Right atrium auricular region (tissue), 2 donors: ENCODE results near the gene KANSL1L. TPM values are rescaled to one million over a fixed set of nuclear protein-coding genes. Genes with fewer than 3 reads are reported as not detected.

ENCODE experiments used
- DNase-seq: peaks from one replicate; pipeline ENCODE4 v3.0.0-alpha.2; 2019; ENCODE audit warnings: low spot score
- H3K27ac ChIP-seq, 2 donors: fragments of 200-600 bp; sonication (generic); 1 replicate in 1 of 2; 2 replicates in 1 of 2; pipeline ENCODE4 v1.5.1; 2016 to 2019
- H3K27me3 ChIP-seq, 2 donors: fragments of 200-600 bp; sonication (generic); one replicate each; pipeline versions ENCODE4 v1.5.1 to v1.6.0; 2017 to 2019
- H3K36me3 ChIP-seq: fragments of 200-600 bp; sonication (generic); one replicate; pipeline ENCODE4 v1.5.1; 2016
- H3K4me1 ChIP-seq, 2 donors: fragments of 200-600 bp; sonication (generic); one replicate each; pipeline versions ENCODE4 v1.5.1 to v1.6.0; 2017 to 2019
- H3K4me3 ChIP-seq, 2 donors: fragments of 200-600 bp; sonication (generic); 1 replicate in 1 of 2; 2 replicates in 1 of 2; pipeline ENCODE4 v1.5.1; 2017 to 2019; ENCODE audit warnings: mild to moderate bottlenecking in 1 of 2, moderate library complexity in 1 of 2
- H3K9me3 ChIP-seq, 2 donors: fragments of 200-600 bp; sonication (generic); one replicate each; pipeline ENCODE4 v1.5.1; 2019
- total RNA-seq, 2 donors: library from RNA; depleted of rRNA; stranded (reverse); fragments of >200 nt; gene quantifications; one replicate each; pipeline ENCODE4 v1.1.0, GENCODE V29; 2016
- TF ChIP-seq, protein P1 (sequence below), 2 donors: fragments of 200-600 bp; sonication (generic); IDR thresholded peaks; one replicate each; pipeline ENCODE4 v1.5.1; 2019; ENCODE audit warnings: antibody characterized with exemption in 2 of 2

KANSL1L gene
- total RNA-seq, 2 donors from 2014 or later = 16.5 to 19.4 TPM

DNA sequence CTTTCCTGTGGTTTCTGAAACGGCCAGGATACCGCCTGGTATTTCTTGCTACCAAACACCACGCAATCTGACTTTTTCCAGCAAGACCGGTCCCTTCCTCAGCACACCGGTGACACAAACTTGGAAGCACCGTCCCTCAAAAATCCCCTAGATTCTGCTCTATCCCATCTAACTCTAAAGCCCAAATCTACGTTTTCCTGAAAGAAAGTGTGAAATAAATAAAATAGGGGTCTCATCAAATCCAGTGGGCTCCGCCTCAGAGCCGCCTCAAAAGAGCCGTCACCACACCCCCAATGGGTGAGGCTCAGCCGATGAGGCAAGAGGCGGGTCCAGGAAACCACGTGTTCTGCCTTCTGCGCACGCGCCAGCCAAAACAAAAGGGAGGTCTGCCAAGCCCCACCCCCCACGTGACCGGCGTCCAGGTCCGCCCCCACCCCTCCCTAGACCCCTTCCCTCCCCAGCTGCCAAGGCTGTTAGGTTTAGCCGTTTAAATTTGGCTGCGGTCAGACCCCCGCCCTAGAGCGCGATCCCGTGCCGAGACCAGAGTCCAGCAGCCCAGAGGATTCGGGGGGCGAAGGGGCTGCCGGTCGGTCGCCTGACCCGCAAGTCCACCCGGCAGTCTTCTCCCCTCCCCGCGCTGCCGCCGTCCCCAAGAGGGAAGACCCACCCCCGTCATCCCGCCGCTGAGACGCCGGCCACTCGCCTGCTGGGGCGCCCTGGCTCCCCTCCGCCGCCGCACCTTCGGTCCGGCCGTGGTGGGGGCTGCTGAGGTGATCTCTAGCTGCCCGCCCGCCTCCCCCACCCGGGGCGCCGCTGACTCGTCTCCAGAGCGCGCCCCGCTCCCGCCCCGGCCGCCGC lies 534 bp downstream of the KANSL1L start:
- Histone ChIP-seq H3K27me3 (no peaks in the 10 kb centered on the region), H3K4me1 (peaks cover 0 to 42% of the 10 kb centered on the region in 2 donors), H3K9me3 (no peaks in the 10 kb centered on the region), H3K27ac (peak overlapping the region; percentile 100), H3K4me3 (peak overlapping the region; percentile 88 to 91), H3K36me3 (no peaks in the 10 kb centered on the region)
- TF ChIP-seq, protein P1, sequence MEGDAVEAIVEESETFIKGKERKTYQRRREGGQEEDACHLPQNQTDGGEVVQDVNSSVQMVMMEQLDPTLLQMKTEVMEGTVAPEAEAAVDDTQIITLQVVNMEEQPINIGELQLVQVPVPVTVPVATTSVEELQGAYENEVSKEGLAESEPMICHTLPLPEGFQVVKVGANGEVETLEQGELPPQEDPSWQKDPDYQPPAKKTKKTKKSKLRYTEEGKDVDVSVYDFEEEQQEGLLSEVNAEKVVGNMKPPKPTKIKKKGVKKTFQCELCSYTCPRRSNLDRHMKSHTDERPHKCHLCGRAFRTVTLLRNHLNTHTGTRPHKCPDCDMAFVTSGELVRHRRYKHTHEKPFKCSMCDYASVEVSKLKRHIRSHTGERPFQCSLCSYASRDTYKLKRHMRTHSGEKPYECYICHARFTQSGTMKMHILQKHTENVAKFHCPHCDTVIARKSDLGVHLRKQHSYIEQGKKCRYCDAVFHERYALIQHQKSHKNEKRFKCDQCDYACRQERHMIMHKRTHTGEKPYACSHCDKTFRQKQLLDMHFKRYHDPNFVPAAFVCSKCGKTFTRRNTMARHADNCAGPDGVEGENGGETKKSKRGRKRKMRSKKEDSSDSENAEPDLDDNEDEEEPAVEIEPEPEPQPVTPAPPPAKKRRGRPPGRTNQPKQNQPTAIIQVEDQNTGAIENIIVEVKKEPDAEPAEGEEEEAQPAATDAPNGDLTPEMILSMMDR (IDR thresholded peaks at IDR 0.05) = no peak
- peak; percentile 98 for DNase-seq

DNA sequence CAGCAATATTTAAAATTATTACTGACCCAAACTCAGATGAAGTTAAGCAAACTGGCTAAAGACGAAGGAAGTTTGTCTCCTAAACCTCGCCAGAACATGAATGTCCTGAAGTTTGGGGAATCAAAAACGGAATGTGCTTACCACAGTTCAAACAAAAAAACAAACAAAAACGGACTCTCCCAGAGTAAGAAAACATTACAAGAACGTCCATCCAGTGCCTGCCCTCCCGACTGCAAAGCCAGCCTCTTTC lies 1.1 kb downstream of the KANSL1L start:
- no peak for DNase-seq
- no peaks in the 10 kb centered on the region for H3K36me3 ChIP-seq
- peak overlapping the region; percentile 88 to 91 for H3K4me3 ChIP-seq
- peak overlapping the region; percentile 100 for H3K27ac ChIP-seq
- TF ChIP-seq, protein P1 (IDR thresholded peaks at IDR 0.05) = no peak
- no peaks in the 10 kb centered on the region for H3K9me3 ChIP-seq
- no peaks in the 10 kb centered on the region for H3K27me3 ChIP-seq
- peaks cover 0 to 42% of the 10 kb centered on the region in 2 donors for H3K4me1 ChIP-seq

DNA sequence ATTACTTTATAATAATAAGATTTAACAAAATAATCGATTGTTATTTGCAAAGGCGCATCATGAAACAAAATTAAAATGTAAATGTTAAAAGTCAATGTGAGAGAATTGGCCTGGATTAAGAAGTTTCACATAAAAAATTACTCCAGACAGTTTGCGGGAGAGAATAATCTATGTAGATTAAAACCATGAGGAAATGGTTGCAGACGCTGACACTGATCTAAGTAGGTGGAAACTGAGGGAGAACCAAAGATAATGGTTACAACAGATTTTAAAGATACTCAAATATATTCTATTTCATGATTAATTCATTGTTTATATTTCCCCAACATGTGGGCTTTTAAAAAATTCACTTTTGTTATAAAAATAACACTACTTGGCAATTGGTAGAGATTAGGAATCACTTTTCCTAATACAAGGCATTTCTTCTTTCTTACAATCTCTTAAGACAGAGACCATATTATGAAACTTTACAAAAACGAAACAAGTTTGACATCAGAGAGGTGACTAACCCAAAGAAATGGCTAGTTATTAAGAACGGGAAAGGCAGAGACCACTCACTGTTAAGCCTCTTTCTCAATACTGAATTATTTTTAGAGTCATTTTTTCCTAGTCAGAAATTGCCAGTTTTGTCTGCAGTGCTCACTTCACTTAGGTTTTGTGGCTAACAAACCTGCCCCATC lies 1.6 kb downstream of the KANSL1L start:
- TF ChIP-seq, protein P1 (IDR thresholded peaks at IDR 0.05) = no peak
- peak overlapping the region; percentile 100 for H3K27ac ChIP-seq
- no peak for DNase-seq
- no peaks in the 10 kb centered on the region for H3K9me3 ChIP-seq
- H3K4me1 ChIP-seq = peaks cover 0 to 42% of the 10 kb centered on the region in 2 donors
- H3K27me3 ChIP-seq = no peaks in the 10 kb centered on the region
- peak overlapping the region; percentile 88 to 91 for H3K4me3 ChIP-seq
- H3K36me3 ChIP-seq = no peaks in the 10 kb centered on the region

DNA sequence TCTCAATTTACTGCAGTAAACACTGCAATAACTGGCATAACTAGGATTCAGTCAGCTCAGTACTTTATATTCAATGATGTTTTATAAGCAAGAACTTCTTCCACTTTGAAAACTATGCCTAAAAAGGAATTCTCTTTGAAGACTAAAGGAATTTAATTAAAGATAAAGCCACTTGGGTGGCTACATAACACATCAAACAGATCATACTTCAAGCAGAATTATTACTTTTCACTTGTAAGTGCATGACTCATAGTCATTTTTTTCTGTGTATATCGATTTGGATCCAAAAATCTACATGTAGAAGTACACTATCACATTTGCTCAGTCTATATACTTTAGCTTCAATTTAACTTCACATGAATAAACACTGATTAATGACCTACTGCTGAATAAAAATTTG lies 4.0 kb downstream of the KANSL1L start:
- TF ChIP-seq, protein P1 (IDR thresholded peaks at IDR 0.05) = no peak
- peaks cover 0 to 44% of the 10 kb centered on the region in 2 donors for H3K4me1 ChIP-seq
- no peaks in the 10 kb centered on the region for H3K36me3 ChIP-seq

DNA sequence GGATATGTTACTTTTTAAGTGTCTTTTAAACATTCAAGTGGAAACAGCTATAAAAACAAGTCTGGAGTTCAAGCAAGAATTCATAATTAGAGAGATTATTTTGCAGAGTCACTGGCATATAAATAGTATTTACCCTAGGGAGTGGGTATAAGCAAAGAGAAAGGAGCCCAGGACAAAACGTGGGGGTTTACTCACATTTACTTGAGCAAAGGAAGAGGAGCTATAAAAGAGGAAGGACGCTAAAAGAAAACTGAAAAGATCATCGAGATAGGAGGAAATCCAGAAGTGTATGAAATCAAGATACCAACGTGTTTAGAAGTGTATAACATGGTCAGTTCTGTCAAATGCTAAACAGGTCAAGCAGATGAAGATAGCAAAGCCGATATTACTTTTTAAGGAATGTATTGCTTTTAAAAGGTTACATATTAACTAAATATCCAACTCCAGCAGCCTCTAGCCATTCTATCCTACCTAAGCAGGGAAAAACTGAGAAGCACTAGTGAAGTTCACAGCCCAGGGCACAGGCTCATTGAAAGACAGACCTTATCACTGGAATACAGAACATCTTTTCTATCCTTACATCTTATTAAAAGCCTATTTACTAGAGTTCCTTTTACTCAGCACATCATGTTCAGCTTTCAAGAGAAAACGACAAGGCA lies 8.6 kb downstream of the KANSL1L start:
- peaks cover 0 to 27% of the 10 kb centered on the region in 2 donors for H3K4me1 ChIP-seq
- no peaks in the 10 kb centered on the region for H3K36me3 ChIP-seq
- H3K9me3 ChIP-seq = no peaks in the 10 kb centered on the region
- H3K27me3 ChIP-seq = no peaks in the 10 kb centered on the region
- H3K27ac ChIP-seq = peak overlapping the region; percentile 33 to 38
- no peak for DNase-seq
- TF ChIP-seq, protein P1 (IDR thresholded peaks at IDR 0.05) = no peak
- H3K4me3 ChIP-seq = no peak overlapping the region

More for the DNA sequence above, 4.0 kb downstream of the KANSL1L start:
- H3K4me3 ChIP-seq = no peak overlapping the region
- no peaks in the 10 kb centered on the region for H3K27me3 ChIP-seq
- no peaks in the 10 kb centered on the region for H3K9me3 ChIP-seq
- H3K27ac ChIP-seq = peak overlapping the region; percentile 100
- DNase-seq = no peak
